Measurements from ENCODE around the gene FCF1.
A peak's percentile ranks its signal among the peaks of the same experiment; 100 is the strongest.

FCF1 gene, protein sequence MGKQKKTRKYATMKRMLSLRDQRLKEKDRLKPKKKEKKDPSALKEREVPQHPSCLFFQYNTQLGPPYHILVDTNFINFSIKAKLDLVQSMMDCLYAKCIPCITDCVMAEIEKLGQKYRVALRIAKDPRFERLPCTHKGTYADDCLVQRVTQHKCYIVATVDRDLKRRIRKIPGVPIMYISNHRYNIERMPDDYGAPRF

DNA sequence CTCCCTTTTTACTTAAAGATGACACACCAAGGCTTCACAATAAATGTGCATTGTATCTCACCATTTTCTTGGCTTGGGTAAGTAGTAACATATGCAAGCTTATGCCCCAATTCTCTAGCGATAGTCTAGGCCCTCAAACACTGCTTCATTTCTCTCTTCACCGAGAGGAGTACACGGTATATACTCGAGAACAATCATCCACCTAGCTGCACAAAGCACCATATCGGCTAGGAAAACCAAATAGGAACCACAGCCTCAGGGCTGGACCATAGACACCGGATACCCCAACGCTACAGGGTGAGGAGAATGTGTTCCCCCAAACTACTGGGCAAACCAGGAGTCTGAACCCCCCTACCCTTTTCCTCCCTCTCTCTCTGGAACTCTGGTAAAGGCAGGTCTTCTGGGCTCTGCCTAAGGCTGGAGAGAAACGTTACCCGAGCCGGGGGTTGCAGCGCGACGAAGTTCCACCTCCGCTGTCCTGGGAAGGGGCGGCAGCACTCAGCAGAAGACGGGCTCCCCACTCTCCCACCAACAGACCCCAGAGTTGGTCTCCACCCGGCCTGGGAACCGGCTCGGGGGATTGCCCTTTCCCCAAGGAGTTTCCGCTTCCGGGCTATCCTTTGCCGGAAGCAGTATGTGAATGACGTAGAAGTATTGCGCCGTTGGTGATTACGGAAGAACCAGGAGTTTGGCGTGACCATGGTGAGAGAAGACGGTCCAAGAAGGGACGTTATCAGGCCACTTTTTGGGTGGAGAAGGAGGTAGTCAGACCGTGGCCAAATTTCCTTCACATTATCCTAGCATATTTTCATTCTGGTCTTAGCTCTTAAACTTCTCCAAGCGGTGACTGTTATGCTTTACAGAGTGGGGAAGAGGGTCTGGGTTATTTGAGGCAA lies at the start of gene FCF1, which contains the start of gene AREL1:
Gene FCF1 (plus strand): TSS at position 646 of the 896 bp plus-strand sequence. CDS start 54 bp downstream, at position 700.
Gene AREL1 (minus strand): TSS at position 582 of the 896 bp plus-strand sequence. CDS start 27,465 bp downstream, outside the sequence.
- DNase-seq (ENCODE audit: low spot score): peak; percentile 96

DNA sequence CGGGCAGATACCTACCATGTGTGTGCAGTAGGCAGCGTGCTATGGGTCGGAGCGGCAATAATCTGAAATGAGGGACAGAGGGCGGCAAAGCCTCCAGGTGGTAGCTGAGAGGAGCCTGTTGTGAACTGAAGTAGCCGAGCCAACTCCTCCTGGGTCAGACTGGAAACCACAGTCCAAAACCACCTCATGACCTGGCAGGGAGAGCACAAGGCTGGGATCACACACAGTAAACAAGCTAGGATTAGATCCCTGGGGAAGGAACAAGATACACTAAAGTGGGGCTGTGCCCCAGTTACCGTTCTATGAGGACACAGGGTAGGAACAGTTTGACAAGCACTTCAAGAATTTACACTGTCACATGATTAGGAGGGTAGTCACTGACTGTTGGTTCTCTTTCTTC lies 49.1 kb upstream of the FCF1 start:
- no peak for DNase-seq (ENCODE audit: low spot score)

DNA sequence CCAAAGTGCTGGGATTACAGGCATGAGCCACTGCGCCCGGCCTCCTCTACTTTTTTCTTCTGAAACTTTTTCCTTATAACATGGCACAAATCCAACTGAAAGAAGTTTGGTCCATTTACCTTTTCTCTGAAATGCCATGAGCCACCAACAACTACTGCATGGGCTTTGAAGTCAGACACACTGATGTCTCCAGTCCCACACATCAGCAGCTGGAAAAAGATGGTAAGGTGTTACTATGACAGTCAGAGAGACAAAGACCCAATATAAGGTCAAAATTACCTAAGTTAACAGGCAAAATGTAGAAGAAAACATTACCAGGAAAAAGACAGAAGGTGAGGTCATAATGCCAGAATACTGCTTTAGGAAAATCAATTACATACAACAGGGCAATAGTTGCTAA lies 48.2 kb upstream of the FCF1 start:
- no peak for DNase-seq (ENCODE audit: low spot score)

DNA sequence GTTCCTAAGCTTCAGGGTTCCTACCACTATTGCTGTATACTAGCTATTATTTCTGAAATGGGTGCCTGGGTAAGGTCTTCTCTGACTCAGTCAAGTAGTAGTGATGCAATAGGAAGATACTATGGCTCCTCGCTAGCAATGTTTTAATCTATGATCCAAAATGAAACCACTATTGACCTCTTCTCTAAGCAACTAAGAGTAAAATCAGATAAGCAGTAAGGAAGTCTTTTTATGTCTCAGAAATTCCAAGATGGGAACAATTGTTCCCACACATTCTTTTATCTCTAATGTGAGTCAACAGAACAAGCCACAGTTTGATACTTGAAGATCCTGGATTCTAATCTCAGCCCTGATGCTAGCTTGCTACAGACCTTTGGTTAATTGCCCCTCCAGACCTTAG lies 45.2 kb upstream of the FCF1 start:
- DNase-seq (ENCODE audit: low spot score): no peak

DNA sequence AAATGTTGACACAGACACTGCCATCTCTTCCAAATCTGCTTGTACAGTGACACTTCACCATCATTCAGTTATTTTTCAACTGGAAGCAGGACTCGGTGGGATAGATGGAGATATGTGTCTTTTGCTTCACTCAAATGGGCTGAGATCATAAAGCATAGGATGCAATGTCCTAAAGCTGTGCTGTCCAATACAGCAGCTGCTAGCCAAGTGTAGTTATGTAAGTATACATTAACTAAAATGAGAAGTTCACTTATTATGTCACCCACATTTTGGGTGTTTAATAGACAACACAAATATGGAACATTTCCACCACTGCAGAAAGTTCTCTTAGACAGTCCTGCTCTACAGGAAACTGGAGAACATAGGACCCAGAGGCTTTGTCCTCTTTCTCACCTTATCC lies 43.7 kb upstream of the FCF1 start:
- no peak for DNase-seq (ENCODE audit: low spot score)

DNA sequence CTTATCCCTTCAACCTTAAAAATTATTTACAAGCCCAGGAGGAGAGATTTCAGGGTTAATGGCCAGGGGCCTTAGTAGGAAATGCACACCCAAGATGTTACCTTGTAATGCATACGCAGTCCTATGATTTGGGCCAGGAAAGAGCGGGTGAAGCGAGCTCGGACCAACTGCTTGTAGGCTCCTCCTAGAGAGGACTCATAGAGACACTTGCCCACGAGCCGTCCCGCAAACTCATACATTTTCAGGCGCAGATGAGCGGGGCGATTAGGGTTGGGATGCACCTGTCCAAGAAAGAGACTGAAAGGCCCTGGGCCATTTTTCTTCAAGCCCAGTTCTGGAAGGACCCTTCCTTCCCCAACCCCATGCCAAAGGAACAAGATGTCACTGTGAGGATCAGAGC lies 43.1 kb upstream of the FCF1 start:
- DNase-seq (ENCODE audit: low spot score): no peak

DNA sequence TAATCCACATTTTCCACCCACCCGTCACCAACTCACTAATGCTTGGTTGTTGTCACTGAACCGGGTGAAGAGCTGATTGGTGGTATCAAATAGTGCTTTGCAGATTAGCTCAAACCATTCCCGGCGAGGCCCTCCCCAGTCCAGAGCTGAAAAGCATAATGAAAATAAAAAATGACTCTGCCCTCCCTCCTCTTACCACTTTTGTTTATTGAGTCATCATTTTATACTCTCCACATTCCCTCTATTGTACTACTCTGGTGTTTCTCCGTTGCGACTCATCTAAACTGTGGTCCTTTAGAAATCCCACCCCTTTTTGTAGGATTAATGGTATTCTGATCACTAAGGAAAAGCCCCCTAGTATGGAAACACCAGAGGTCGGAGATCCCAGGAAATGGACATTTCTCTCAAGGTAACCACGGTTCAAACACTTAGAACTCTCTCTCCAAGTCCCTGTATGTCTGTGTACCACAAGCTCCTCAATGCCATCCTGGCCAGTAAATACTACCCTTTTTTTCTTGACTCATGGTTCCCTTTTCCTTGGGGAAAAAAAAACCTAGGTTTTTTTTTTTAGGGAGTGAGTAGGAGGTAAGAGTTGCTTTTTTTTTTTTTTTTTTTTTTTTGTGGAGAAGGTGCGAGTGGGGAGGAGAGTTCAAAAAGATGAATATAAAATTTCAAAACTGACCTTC lies 42.1 kb upstream of the FCF1 start:
- peak; percentile 30 for DNase-seq (ENCODE audit: low spot score)

DNA sequence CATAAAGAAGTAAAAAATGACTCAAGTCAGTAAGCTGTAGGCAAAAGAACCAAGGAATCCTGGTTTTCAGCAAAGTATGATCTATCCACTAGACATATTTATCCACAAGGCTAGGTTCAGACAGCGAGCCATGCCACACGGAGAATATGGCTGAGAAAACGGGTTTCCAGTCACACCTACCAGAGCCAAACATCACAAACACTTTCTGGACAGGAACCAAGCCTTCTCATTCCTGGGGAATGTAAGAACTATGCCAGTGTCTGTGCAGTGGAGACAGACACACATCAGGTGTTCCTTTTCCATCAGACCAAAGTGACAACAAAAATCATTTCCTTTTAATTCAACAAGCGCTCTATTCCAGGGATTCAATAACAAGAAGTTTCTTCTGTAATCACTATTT lies 41.2 kb upstream of the FCF1 start:
- peak; percentile 70 for DNase-seq (ENCODE audit: low spot score)

DNA sequence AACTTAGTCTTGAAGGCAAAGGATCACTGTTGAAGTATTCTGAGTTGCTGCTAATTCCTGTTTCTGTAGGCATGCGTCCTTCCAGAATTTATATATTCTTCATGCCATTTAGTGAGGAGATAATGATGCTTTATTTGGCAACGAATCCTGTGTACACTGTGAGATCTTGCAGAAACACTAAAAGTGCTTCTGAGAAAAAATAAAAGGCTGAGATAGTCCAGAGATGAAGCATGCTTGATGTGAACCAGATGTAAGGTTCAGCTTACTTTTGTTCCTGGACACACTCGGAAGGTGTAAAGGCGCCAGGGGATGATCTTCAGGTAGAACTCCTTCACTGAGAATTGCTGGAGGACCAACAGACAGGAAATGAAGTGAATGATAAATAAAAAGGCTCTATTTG lies 39.2 kb upstream of the FCF1 start:
- no peak for DNase-seq (ENCODE audit: low spot score)

DNA sequence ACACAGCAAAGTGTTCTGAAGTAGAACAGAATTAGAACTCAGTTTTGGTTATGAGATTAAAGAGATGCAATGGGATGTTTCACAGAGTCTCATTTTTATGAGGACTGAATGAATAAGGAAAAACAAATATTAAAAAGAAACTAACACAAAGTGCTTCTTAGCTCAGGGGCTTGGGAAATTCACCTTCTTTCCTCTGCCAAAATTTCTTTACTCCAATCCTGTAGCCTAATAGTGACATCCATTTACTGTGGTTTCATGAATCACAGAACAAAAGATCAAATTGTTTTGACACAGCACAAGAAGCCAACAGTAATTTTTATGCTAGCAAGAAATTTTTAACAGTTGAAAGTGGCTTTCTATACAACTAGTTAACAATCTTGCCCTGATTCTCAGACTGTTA lies 37.7 kb upstream of the FCF1 start:
- DNase-seq (ENCODE audit: low spot score): no peak

DNA sequence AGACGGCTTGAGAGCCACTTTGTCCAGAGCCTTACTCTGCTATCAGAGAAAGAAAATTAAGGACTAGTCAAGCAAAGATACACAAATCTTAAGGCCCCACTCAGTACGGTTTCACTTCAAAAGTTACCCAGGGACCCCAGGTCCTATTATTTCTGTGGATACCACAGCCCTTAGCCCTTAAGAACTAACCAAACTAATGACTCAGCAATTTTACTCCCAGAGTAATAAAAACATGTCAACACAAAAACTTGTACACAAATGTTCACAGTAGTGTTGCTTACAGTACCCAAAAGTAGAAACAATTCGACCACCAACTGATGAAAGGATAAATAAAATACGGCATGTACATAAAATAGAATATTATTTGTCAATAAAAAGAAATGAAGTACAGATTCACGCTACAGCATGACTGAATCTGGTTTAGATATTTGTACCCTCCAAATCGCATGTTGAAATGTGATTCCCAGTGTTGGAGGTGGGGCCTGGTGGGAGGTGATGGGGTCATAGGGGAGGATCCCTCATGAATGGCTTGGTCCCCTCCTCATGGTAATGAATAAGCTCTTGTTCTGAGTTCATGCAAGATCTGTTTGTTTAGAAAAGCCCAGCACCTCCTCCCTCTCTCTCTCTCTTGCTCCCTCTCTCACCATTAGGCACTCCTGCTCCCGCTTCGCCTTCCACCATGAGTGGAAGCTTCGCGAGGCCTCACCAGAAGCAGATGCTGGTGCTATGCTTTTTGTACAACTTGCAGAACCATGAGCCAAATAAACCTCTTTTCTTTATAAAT lies 30.6 kb upstream of the FCF1 start:
- DNase-seq (ENCODE audit: low spot score): no peak

DNA sequence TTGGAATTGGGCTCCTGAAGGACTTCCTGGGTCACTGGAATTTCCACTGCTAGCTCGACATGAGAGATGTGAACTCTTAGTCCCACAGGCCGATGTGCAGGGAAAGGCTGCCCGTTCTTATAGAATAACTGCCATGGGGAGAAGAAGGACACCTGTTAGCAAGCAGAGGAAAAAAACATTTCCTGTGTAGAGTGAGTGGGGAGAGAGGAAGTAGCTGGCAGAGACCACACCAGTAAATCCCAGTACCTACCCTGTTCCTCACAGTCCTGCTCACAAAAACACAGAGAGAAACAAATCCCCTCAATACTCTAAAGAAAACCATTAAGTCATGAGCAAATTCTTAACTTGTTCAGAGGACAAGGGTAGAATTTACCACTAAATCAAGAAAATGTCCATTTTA lies 29.5 kb upstream of the FCF1 start:
- no peak for DNase-seq (ENCODE audit: low spot score)

DNA sequence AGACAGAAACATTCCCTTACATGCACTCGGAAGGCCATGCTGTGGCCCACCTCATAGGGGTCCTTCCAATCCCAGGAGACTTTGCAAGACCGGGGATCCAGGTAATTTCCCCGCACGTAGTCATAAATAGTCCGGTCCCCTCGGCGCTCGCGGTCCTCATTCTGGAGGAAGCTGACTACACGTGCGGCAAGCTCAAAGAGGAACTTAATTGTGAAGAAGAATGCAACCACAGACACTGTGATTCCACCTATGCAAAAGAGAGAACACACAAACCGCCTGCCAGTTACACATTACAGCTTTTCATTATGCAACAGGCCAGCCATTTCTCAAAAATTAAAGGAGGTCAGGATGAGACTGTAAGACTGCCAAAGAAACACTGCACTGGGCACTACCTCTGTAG lies 28.5 kb upstream of the FCF1 start:
- DNase-seq (ENCODE audit: low spot score): no peak

DNA sequence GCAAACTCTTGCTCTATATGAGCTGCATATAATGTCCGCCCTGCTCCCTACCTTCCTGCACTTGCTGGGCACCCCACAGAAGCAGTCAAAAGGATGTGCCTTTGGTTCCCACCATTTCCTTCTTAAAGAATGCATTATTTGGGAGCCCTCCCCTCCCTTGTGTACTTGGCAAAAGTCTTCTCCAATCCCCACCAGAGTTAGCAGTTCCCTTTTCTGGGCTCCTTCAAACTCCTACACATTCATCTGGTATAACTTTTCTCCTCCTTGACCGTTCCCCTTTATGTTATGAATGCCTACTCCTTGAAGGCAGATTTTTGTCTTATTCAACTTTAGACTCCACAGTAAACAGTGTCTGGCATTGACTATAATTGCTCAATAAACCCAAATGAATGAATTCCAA lies 27.9 kb upstream of the FCF1 start:
- DNase-seq (ENCODE audit: low spot score): no peak

DNA sequence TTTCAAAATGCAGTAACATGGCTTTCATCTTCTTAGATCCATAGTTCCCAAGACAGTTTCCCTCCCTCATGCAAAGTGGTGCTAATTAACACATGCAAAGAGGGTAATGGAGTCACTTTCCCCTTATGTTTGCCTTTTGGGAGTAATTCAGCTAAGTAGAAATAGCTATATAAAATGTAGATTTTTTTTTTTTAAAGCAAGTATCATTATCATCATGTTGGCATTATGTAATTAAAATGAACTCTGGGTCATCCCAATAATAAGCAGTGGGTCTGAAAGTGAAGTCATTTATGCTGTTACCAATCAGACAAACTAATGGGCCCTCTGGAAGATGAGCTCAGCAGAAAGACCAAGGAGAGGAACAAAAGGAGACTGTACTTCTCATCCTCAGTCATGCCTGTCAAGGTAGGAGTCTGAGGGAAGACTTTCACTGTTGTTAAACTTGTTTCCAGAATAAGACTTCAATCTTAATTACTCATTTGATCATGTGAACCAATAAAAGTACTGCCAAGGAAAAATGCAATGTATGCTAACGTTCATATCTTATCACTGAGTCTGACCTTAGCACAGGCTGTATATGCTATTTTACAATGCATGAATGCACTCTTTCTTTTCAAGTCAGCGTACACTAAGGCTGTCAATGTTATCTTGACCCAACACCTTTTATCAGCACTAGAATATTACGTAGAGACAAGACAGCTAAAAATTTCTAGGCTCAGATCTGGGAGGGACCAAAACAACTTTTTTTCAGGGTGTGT lies 26.8 kb upstream of the FCF1 start:
- no peak for DNase-seq (ENCODE audit: low spot score)

DNA sequence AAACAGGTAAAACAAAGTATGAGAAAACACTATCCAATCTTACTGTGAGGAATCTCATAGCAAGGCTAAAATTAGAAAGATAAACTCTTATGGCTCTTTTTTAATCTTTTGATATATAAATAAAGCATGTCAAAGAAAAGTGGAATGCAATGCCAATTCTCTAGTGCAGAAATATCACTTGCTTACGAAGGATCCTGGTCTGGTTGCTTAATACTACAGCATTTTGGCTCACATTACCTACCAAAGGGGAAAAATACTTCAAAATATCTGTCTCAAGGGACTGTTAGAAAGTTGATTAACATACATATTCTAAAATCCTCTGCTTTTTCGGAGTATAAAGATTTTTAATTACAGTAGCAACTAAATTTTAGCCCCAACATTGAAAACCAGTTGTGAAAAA lies 21.5 kb upstream of the FCF1 start:
- no peak for DNase-seq (ENCODE audit: low spot score)

DNA sequence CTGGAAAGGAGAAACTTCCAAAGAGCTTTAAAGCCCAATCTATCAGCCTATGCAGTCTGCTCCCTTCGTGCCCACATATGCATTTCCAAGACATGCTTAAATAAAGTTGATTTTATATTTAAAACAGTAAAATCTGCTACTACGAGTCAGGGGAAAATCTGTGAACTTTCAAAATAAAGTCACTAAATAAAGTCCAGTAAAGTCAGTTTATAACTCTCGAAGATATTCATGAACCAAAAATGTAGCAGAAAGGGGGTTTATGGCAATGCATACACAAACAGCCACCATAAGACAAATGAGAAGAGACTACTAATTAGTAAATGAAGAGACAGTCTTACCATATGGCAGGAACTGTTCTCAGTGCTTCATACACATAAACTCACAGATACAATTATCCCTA lies 19.8 kb upstream of the FCF1 start:
- DNase-seq (ENCODE audit: low spot score): no peak

DNA sequence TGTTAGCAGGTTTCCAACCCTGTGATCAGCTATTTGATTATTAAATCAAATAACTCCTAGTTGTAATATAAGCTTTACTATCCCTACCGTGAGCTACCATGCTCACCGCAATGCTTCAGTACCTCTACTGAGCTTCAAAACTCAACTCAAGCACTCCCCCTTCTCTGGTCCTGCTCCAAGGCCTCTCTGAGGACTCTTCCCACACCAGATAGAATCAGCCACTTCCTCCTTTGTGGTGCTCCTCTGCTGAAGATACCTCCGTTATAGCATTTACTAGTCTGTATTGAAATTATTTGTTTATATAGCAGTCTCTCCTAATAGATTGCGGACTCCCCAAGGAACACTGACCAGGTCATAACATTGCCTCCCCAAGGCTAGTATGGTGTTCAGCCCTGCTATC lies 17.5 kb upstream of the FCF1 start:
- no peak for DNase-seq (ENCODE audit: low spot score)

DNA sequence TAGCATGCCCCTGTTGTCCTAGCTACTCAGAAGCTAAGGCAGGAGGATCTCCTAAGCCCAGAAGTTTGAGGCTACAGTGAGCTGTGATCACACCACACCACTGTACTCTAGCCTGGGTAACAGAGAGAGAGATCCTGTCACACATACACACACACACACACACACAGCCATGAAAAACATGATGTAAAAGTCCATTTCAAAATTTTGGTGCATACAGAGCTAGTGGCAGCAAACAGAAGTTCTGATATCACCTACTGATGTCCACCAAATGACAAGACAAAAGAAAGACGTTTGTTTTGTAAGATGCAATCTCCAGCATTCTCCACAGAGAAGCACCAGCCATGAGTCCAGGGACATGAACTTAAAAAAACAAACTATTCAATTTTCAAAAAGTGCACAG lies 15.9 kb upstream of the FCF1 start:
- no peak for DNase-seq (ENCODE audit: low spot score)

DNA sequence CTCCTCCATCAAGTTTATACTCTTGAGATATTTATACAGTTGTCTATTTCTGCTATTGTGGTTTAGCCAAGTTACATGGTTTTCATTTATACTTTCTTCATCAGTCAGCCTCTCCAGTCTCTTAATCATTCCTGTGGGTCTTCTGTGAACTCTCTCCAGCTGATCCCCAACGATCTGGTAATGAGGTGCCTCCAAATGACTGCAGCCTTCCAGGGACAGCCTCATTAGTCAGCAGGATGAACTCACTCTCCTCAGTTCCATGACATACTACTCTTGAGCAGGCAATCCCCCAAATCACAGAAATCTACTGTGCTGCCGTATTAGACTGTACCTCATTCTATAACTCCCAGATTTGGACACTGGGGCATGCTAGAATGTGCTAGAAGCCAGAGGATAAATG lies 15.4 kb upstream of the FCF1 start:
- peak; percentile 77 for DNase-seq (ENCODE audit: low spot score)

DNA sequence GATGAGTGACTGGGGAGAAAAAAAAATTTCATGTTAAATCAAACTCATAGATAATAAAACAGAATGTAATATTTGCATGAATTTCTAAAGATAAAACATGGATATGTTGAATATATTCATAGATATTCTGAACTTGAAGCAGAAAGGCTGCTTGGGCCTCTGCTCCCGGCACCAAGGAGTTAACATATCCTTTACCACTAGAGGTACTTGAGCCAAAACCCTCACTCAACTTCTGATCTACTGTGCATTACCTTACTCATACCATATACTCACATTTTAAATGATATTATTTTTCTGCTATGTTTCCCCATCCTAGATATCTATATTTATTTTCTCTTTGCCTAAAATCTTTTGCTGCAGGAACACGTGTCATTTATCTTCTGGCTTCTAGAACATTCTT lies 15.0 kb upstream of the FCF1 start:
- DNase-seq (ENCODE audit: low spot score): no peak
